ENCODE data around the gene RBM6. TPM values are rescaled to one million over a fixed set of nuclear protein-coding genes. Genes with fewer than 3 reads are reported as not detected.
"Not testable (repeated sequence)": the region's sequence is repeated elsewhere in the genome, so short reads cannot be mapped to it uniquely, and the experiment has no call there.

RBM6 gene
- total RNA-seq, 1 donor from 2014 or later, result 117 TPM

- peaks cover 12% of the 10 kb centered on the region for H3K4me1 Mint-ChIP-seq
- TF ChIP-seq CTCF (conservative IDR thresholded peaks at IDR 0.05), result no peak
- H3K36me3 Mint-ChIP-seq (ENCODE audit: low read depth), result peaks cover 16% of the 10 kb centered on the region
- no peak for DNase-seq (ENCODE audit: low read depth, low spot score)
- no peaks in the 10 kb centered on the region for H3K9me3 Mint-ChIP-seq
- no peak overlapping the region for H3K27ac Mint-ChIP-seq (ENCODE audit: unreplicated experiment)
- H3K4me3 Mint-ChIP-seq, result no peak overlapping the region
- no peaks in the 10 kb centered on the region for H3K27me3 Mint-ChIP-seq (ENCODE audit: low read depth)
These were observed 63.9 kb downstream of the RBM6 start for GRCh38 chr3:50003824-50004223.

- H3K27ac Mint-ChIP-seq (ENCODE audit: unreplicated experiment), result no peak overlapping the region
- no peak for DNase-seq (ENCODE audit: low read depth, low spot score)
These were observed 69.0 kb downstream of the RBM6 start for GRCh38 chr3:50008931-50009330.

GRCh38 chr3:50010959-50011358, 71.0 kb downstream of the RBM6 start:
- Mint-ChIP-seq H3K4me3 (no peak overlapping the region), H3K27me3 (ENCODE audit: low read depth) (no peaks in the 10 kb centered on the region), H3K27ac (ENCODE audit: unreplicated experiment) (no peak overlapping the region), H3K9me3 (no peaks in the 10 kb centered on the region), H3K36me3 (ENCODE audit: low read depth) (peaks cover 13% of the 10 kb centered on the region), H3K4me1 (no peaks in the 10 kb centered on the region)
- TF ChIP-seq CTCF (conservative IDR thresholded peaks at IDR 0.05), result no peak
- no peak for DNase-seq (ENCODE audit: low read depth, low spot score)

More at GRCh38 chr3:50008931-50009330, 69.0 kb downstream of the RBM6 start:
- TF ChIP-seq CTCF (conservative IDR thresholded peaks at IDR 0.05), result no peak
- no peaks in the 10 kb centered on the region for H3K27me3 Mint-ChIP-seq (ENCODE audit: low read depth)
- no peak overlapping the region for H3K4me3 Mint-ChIP-seq
- H3K9me3 Mint-ChIP-seq, result no peaks in the 10 kb centered on the region
- peaks cover 10% of the 10 kb centered on the region for H3K36me3 Mint-ChIP-seq (ENCODE audit: low read depth)
- H3K4me1 Mint-ChIP-seq, result peaks cover 3% of the 10 kb centered on the region

- H3K27ac Mint-ChIP-seq (ENCODE audit: unreplicated experiment), result no peak overlapping the region
- no peaks in the 10 kb centered on the region for H3K4me1 Mint-ChIP-seq
- DNase-seq (ENCODE audit: low read depth, low spot score), result no peak
- peaks cover 29% of the 10 kb centered on the region for H3K36me3 Mint-ChIP-seq (ENCODE audit: low read depth)
- H3K27me3 Mint-ChIP-seq (ENCODE audit: low read depth), result no peaks in the 10 kb centered on the region
- H3K4me3 Mint-ChIP-seq, result no peak overlapping the region
- TF ChIP-seq CTCF (conservative IDR thresholded peaks at IDR 0.05), result no peak
- peaks cover 2% of the 10 kb centered on the region for H3K9me3 Mint-ChIP-seq
These were observed 76.0 kb downstream of the RBM6 start for GRCh38 chr3:50015918-50016317.

GRCh38 chr3:50028346-50028745, 88.4 kb downstream of the RBM6 start:
- no peaks in the 10 kb centered on the region for H3K4me1 Mint-ChIP-seq
- no peak overlapping the region for H3K27ac Mint-ChIP-seq (ENCODE audit: unreplicated experiment)
- H3K36me3 Mint-ChIP-seq (ENCODE audit: low read depth), result peaks cover 12% of the 10 kb centered on the region
- H3K4me3 Mint-ChIP-seq, result no peak overlapping the region
- H3K9me3 Mint-ChIP-seq, result peaks cover 3% of the 10 kb centered on the region
- no peak for TF ChIP-seq CTCF (conservative IDR thresholded peaks at IDR 0.05)
- no peaks in the 10 kb centered on the region for H3K27me3 Mint-ChIP-seq (ENCODE audit: low read depth)
- no peak for DNase-seq (ENCODE audit: low read depth, low spot score)

- not testable (repeated sequence) for H3K4me1 Mint-ChIP-seq; H3K4me3 Mint-ChIP-seq; H3K9me3 Mint-ChIP-seq; H3K27me3 Mint-ChIP-seq (ENCODE audit: low read depth); H3K27ac Mint-ChIP-seq (ENCODE audit: unreplicated experiment); DNase-seq (ENCODE audit: low read depth, low spot score)
- peaks cover 13% of the 10 kb centered on the region for H3K36me3 Mint-ChIP-seq (ENCODE audit: low read depth)
These were observed 91.3 kb downstream of the RBM6 start for GRCh38 chr3:50031201-50031600.
